ENCODE results near the gene CHST12.
"Not testable (repeated sequence)": the region's sequence is repeated elsewhere in the genome, so short reads cannot be mapped to it uniquely, and the experiment has no call there.

Gene CHST12

DNA sequence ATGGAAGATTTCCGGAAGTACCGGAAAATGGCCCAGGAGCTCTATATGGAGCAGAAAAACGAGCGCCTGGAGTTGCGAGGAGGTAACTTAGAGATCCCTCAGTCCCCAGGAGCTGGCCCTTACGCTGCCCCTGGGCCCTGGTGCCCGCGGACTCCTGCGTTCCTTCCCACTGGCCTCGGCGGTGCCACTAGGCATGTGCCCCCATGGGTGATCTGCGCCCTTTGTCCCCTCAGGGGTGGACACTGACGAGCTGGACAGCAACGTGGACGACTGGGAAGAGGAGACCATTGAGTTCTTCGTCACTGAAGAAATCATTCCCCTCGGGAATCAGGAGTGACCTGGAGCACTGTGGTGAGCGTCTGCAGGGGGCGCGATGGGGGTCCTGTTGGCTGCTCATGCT lies 24.2 kb upstream of the CHST12 start:
- no peak for FAIRE-seq

DNA sequence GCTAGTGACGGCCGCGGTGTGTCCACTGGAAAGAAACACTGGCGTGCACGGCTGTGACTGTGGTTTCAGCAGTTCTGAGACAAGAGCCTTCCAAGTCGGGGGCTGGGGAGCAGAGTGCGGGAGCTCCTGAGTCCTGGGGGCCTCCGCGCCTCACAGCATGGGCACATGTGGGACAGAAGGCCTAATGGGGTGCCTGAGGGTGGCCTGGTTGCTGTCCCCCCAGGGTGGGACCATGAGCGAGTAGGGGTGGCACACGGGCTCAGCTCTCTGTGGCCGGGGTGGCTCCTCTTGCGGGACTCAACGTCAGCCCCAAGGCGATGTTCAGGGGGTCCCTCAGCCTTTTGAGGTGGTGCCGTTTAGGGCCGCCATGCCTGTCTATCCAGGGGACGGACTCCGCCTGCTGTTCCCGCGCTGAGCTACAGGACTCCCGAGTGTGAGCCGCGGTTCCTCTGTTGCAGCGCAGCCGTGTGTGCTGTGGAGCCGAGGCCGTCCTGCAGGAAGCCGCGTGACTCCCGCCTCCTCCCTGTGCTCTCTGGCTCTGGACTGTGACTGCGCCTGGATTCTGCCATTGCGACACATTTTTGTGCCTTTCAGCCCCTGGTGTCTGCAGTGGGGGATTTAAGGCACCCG lies 23.5 kb upstream of the CHST12 start:
- no peak for FAIRE-seq

DNA sequence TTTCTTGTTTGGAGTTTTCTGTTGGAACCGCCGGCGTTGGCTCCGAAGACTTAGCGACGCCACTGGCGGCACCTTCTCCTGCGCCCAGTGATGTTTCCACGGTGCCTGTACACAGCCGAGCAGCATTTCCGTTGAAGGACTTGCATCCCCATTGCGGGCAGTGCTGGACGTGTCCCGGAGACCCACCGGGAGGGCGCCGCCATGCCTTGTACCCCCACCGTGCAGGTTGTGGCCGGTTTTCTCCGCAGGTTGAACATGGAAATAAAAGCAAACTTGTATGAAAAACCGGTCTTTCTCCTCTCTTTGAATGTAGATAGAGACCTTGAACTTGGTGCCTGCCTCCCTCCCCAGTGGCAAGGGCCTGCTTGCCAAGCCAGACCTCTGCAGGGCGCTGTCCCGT lies 22.9 kb upstream of the CHST12 start:
- FAIRE-seq = no peak

DNA sequence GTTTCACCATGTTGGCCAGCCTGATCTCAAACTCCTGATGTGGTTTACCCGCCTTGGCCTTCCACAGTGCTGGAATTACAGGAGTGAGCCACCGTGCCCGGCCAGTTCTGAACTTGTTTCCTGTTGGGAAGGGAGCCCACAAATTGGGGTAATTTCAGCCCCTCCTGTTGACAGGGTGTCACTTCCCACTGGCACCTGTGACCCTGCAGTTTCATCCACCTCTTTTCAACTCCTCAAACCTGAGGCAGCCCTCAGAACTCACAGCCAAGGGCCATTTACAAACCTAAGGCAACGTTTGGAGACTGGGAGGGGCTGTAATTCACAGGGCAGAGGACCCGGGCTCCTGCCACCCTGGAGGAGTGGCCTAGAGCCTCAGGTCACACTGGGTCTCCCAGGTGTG lies 22.2 kb upstream of the CHST12 start:
- no peak for FAIRE-seq

DNA sequence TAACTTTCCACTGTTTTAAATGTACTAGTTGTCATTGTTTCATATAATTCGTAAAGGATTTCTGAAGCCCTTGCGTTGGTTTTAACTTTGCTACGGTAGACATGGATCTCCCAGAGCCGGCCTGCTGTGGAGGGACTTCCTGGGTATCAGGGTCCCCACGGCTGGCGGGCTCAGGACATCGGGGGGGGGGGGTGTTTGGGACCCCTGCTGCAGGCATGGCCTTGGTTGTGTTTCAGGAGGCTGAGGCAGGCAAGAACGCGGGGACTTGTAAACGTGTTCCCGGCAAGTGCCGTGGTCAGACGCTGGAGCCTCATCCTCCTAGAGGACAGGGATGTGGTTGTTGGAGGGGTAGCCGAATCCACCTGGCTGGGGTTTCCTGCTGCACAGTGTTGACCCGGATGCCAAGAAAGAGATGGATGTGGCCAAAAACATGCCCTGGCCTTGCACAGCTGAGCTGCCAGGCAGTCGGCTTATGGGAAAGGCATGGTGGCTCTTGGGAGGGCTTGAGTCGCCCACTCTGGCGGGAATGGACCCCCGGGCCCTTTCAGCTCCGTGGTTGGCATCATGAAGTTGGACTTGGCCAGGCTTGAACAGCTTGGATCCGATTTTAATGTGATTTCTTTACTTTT lies 21.4 kb upstream of the CHST12 start:
- FAIRE-seq = no peak

DNA sequence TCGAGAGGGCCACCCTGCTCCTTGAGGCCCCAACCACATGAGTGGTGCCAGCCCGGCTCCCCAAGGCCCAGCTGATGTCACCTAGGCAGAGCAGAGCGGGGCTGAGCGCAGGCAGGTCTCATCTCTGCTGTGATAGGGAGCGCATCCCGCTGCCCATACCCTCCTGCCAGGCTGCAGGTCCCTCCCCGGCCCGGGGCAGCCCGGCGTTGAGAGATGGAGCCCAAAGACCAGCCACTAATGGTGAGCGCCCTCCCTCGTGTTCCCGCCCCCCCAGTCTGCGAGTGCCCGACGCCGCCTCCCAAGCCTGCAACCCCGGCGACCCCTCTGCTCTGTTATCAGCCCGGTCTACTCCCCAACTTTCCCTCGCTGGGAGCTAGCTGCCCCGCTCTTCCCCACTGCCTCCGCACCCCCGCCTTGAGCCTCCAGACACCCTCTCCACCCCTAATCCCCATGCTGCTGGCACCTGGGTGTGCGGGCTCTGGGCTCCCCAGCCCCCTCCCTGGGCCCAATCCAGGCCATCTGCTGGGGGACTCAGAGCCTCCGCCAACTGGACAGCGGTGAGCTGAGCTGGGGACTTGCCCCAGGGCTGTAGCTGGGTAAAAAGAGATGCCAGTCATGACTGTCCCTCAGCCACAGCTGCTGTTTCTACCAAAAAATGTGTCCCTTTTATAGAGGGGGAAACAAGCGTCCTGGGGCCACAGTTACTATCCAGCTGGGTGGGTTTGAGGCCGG lies 19.7 kb upstream of the CHST12 start:
- FAIRE-seq = no peak

DNA sequence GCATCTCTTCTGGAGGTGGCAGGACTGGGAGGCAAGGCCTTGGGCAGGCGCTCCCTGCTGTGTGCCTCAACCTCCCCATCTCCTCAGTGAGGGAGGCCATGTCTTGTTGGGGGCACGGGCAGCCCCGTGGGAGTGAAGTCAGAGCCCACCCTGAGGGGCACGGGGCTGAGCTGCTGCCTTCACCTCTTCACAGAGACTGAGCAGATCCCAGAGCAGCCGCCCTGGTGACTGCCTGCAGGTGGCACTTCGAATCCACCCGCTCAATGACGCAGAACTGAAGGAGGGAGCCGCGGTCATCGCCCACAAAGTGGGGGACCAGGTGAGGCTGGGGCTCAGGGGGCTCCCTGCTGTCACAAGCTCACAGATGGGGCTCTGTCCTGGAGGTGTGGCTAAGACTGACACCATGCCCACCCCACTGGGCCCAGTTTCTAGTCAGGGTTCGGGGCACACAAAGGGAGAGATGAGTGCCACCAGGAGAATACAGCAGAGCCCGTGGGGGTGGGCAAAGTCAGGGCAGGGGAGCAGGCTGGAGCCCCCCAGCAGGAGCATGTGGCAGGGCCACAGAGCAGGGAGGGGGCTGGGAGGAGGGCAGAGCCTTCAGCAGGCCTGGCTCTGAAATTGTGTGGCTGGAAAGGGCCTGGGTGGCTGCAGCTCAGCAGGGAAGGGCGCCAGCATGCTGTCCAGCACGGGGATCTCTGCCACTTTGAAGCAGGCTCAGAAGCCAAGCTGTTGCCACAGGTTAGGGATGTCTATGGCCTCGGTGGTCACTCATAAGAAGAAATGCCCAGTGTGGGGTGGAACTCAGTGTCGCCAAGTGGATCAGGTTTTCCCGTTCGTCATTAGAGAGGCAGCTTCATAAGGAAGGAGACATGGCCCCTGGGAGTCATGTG lies 18.8 kb upstream of the CHST12 start:
- FAIRE-seq = no peak

DNA sequence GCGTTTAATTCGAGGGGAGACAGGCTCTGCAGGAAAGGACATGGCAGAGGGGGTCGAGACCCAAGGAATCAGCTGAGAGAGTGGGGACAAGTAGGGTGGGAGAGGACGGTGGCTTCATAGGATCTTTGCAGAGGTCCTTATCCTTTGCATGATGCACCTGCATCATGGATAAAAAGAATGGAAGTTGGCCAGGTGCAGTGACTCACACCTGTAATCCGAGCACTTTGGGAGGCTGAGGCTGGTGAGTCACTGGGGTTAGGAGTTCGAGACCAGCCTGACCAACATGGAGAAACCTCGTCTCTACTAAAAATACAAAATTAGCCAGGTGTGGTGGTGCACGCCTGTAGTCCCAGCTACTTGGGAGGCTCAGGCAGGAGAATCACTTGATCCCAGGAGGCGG lies 17.3 kb upstream of the CHST12 start:
- not testable (repeated sequence) for FAIRE-seq

DNA sequence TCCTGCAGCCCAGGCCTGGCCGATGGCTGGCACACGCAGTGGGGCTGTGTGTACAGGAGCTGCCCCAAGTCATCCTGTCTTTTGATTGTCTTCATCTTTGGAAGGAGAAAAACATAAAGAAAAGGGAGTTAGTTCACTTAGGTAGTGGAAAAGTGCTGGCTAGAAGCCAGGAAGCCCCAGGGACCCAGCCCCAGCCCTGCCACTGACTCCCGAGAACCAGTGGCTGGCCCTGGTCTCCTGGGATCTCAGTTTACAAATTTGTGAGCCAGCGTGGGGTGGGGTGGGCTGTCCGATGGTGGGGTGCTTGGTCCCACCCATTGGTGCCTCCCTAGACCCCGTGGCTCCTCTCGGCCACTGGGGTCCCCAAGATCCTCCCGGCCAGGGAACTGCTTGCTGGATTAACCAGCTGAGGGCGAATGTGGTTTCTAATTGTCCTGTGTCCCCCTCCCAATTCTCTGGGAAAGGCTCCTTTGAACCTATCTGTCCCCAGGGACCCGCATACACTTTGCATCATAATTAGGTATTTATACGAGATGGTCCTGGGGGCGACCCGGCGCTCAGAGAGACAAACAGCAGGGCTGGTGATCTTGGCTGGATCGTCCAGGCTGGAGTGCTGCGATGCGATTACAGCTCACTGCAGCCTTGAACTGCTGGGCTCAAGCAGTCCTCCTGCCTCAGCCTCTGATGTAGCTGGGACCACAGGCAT lies 16.3 kb upstream of the CHST12 start:
- no peak for FAIRE-seq

DNA sequence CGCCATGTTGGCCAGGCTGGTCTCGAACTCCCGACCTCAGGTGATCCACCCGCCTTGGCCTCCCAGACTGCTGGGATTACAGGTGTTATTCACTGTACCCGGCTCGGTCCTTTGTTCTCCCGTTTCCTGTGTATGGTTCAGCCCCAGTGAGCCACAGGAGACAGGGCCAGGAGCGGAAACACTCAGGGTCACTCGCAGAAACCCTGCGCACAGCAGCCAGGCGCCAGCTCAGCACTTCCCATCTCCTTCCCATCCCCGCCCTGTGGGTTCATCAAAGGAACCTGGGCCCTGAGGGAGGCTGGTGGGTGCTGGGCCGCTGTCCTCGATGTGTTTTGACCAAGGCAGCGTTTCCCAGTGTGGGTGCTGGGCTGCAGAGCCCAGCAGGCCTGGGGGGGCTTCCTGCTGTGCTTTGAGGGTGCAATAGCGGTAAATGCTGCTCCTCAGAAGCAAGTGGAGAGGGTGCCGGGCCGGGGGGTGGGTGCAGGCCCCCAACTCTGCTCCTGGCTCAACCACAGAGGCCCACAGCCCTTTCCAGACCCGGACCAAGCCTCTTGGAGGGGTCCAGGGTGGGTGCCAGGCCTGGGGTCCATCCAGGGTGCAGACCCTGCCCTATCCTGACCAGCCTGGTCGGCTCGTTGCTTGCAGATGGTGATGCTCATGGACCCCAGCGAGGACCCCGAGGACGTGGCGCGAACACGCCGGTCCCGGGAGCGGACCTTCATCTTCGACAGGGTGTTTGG lies 15.3 kb upstream of the CHST12 start:
- FAIRE-seq = no peak

DNA sequence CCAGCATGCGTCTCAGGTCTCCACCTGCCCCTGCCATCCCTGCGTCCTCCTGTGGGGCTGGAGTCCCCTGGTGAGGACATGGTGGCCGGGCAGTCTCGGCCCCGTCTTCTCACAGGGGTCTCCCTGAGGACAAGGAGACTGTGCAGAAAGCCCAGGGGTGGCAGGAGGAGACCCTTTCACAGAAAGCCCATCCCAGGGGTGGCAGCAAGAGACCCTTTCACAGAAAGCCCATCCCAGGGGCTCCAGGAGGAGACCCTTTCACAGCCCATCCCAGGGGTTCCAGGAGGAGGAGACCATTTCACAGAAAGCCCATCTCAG lies 14.8 kb upstream of the CHST12 start:
- FAIRE-seq = no peak

DNA sequence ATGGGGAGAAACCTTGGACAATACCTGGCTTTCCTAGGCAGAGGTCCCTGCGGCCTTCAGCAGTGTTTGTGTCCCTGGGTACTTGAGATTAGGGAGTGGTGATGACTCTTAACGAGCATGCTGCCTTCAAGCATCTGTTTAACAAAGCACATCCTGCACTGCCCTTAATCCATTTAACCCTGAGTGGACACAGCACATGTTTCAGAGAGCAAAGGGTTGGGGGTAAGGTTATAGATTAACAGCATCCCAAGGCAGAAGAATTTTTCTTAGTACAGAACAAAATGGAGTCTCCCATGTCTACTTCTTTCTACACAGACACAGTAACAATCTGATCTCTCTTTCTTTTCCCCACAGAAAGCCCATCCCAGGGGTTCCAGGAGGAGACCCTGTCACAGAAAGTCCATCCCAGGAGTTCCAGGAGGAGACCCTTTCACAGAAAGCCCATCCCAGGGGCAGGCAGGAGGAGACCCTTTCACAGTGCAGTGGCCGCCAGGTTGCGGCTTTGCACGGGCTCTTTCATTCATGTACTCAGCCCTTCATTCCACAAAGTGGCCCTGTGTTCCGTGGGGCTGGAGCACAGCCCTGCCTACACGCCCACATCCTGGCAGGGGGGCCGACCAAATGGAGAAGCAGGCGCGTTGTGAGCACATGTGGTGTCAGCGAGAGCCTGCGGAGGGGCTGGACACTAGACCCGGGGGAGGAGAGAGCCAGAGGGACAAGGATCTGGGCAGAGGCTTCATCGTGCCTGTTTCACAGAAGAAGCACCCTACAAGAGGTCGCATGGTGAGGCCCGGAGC lies 13.2 kb upstream of the CHST12 start:
- FAIRE-seq = not testable (repeated sequence)

DNA sequence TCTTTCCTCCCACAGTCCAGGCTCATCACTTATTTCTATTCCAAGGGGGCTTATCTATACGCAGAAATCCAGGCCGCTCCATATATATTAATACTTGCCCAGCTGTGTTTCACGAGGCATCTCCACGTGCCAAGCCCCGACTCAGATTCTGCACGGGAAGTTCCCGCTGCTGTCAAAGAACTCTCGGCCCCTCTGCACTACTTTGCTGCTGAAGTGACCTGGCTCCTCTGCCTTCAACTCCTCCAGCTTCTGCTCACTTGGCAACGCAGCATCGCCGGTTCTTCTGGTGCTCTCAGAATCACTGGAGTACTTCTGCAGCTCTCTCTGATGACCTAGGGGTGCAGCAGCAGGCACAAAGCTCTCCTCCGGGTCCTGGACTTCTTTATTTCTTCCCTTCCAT lies 9.7 kb upstream of the CHST12 start:
- FAIRE-seq = no peak

DNA sequence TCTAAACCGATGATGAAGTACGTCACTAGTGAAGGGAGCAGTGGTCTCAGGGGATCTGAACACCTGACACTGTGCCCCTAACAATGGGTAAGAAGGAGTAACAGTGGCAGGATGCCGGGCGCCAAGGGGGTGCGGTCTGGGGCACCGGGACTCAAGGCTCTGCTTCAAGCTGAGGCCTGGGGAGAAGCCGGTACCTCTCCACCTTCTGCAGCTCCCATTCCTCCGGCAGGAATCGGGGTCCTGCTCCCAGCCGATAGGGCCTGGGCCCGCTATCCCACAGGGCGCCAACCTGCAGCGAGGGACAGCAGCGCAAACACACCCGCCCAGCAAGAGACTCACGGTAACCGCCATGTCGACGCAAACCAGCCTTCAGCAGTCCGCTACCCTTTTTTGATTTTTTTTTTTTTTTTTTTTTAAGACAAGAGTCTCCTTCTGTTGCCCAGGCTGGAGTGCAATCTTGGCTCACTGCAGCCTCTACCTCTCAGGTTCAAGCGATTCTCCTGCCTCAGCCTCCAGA lies 8.8 kb upstream of the CHST12 start:
- no peak for FAIRE-seq

DNA sequence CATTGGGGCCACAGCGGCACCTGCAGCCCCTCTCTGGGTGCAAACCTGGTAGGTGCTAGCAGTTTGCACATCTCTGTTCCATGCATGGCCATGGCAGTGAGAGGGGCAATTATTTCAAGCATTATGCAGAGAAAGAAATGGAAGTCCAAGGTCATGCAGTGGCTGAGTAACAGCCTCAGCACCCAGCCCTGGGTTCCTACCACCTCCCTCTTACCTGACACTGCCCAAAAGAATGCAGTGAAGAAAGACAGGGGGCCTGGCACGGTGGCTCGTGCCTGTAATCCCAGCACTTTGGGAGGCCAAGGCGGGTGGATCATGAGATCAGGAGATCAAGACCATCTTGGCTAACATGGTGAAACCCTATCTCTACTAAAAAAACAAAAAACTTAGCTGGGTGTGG lies 4.9 kb upstream of the CHST12 start:
- FAIRE-seq = no peak

DNA sequence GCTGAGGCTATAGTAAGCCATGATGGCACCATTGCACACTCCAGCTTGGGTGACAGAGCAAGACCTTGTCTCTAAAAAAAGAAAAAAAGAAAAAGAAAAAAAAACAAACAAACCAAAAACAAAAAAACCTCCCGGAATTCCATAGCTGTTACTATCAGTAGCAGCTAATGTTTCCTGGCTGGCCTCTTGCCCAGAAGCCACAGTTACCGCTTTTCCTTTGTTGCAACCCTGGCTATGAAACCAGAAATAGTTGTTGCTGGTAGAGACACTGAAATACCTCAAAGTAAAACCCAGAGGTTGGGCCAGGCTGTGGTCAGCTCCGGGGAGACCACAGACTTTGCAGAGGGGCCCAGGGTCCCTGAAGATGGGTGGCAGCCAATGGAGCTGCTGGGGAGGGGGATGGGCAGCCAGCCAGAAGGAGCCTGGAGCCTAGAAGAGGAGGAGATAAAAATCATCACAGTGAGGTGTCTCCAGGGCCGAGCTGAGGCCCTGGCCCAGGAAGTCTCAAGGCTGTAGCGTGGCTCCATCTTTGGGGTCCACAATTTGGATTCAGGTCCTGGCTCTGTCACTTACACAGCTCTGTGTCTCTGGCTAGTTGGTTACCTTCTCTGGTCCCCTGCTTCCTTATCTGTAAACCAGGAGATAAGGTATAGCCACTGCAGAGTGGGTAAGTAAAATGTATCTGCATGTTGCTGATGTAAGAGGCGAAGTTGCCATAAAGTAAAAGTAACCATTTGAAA lies 3.4 kb upstream of the CHST12 start:
- FAIRE-seq = no peak

DNA sequence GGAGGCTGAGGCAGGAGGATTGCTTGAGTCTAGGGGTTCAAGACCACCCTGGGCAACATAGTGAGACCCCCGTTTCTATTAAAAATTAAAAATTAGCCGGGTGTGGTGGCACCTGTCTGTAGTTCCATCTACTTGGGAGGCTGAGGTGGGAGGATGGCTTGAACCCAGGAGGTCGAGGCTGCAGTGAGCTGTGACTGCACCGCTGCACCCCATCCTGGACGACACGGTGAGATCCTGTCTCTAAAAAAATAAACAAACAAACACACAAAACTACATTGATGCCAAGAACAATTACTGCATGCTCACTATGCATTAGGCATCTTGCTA lies 761 bp upstream of the CHST12 start:
- no peak for FAIRE-seq

DNA sequence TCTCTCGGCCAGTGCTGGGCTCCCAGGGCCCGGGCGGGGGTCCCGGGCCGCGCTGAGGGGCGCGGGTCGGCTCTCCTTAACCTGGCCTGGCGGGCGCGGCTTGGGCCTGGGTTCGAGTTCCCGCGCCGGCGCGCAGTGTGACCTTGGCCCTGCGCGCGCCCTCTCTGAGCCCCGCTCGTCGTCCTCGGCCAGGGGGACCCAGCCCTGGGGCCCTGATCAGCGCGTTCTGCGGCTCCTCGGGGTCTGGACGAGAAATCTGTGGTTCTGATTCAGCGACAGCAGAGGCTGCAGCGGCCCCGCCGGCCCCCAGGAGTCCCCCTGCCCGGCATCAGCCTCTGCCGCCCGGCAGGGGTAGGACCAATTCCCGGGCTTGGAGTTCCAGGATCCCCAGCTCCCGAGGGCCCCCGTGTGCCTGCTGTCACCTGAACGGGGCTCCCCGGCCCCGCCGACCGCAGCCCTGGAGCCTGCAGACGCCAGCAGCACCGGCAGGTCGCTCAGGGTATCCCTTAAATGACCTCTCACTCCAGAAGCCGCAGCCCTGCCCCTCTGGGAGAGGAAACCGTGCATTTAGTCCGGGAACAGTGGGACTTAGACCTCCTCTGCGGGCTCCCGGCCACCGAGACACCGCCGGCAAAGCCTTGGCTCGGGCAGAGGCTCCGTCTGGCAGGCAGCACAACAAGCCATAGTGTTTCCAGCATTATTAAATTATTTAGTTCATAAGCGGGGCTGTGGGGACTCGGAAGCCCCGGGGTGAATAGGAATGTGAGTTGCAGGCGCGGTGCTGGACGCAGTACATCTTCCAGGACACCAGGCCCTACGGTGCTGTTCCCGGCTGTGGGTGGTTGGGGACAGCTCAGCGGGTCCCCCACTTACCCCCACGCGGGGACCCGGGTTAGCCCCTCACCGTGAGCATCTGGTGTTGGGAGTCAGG lies 572 bp downstream of the CHST12 start:
- no peak for FAIRE-seq

DNA sequence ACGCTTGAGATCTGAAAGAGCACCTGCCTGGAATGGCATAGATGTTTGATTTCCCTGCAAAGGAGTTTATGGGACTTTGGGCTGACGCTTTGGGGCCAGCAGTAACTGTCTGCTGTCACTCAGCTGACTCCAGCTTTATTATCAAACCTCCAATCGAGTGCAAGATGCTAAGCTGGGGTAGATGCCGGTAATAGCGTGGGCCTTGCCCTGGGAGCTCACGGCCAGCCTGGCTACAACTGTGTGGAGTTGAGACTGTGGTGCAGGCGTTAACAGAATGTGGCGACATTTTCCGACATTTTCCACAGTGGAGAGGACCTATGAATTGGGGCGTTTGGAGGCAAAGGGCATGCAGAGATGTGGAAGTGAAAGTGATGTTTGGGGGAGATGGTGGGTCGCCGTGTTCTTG lies 1.3 kb downstream of the CHST12 start:
- no peak for FAIRE-seq
